GM20000 (cell line): ENCODE measurements around the gene AFTPH.

Source experiments
- DNase-seq: peaks from one replicate; pipeline ENCODE4 v3.0.0; 2012; ENCODE audit warnings: low spot score
- CTCF ChIP-seq: IDR thresholded peaks from 2 replicates; pipeline ENCODE4 v1.5.1; 2012; ENCODE audit warnings: mild to moderate bottlenecking, control low read depth; ENCODE audit errors: extremely low read depth, missing control alignments

The AFTPH gene

GRCh38 chr2:64532030-64532429 is 7.9 kb downstream of the AFTPH start:
- no peak for DNase-seq
- TF ChIP-seq CTCF: no peak

- no peak for TF ChIP-seq CTCF
- DNase-seq: no peak
These were observed 9.8 kb downstream of the AFTPH start for GRCh38 chr2:64533882-64534281.

GRCh38 chr2:64534363-64534762 is 10.2 kb downstream of the AFTPH start:
- DNase-seq: no peak
- TF ChIP-seq CTCF: no peak

- DNase-seq: no peak
- TF ChIP-seq CTCF: no peak
These were observed 10.9 kb downstream of the AFTPH start for GRCh38 chr2:64535024-64535423.

GRCh38 chr2:64537991-64538390 is 13.9 kb downstream of the AFTPH start:
- DNase-seq: no peak
- no peak for TF ChIP-seq CTCF

GRCh38 chr2:64538764-64539433 is 14.8 kb downstream of the AFTPH start:
- no peak for TF ChIP-seq CTCF
- no peak for DNase-seq

- no peak for DNase-seq
- no peak for TF ChIP-seq CTCF
These were observed 16.5 kb downstream of the AFTPH start for GRCh38 chr2:64540615-64541014.
